ENCODE results near the gene PLXNB3. TPM values are rescaled to one million over a fixed set of nuclear protein-coding genes. Genes with fewer than 3 reads are reported as not detected.

Gene PLXNB3
- total RNA-seq, 3 donors from 2014 or later (not counting 1 experiment from before 2014, with no cell fraction given), result 1.2 to 1.3 TPM; not detected in 1

GRCh38 chrX:153778684-153779101 is 14.6 kb downstream of the PLXNB3 start:
- Mint-ChIP-seq H3K4me1 (peaks cover 0 to 9% of the 10 kb centered on the region in 2 donors), H3K4me3 (no peak overlapping the region), H3K9me3 (no peaks in the 10 kb centered on the region), H3K27me3 (ENCODE audit: low read depth in 2 of 2) (peaks cover 9% of the 10 kb centered on the region in 2 donors), H3K36me3 (no peaks in the 10 kb centered on the region), H3K27ac (no peak overlapping the region)
- H3K36me3 ChIP-seq (ENCODE audit: control insufficient read depth, insufficient read depth, low read length), result no peaks in the 10 kb centered on the region
- no peak overlapping the region for H3K4me3 ChIP-seq (ENCODE audit: low read length)
- no peaks in the 10 kb centered on the region for H3K9me3 ChIP-seq (ENCODE audit: control insufficient read depth, insufficient read depth, low read length)
- no peak overlapping the region for H3K27ac ChIP-seq (ENCODE audit: low read length)
- peaks cover 12% of the 10 kb centered on the region for H3K4me1 ChIP-seq (ENCODE audit: control insufficient read depth, insufficient read depth, low read length)
- no peak for DNase-seq
- ATAC-seq, result no peak
- no peak for TF ChIP-seq CTCF (IDR thresholded peaks at IDR 0.05)
- 92% methylated on average over 16 of the region's 16 CpGs for WGBS (ENCODE audit: insufficient coverage)
- H3K27me3 ChIP-seq (ENCODE audit: control insufficient read depth, insufficient read depth, low read length), result peaks cover 2% of the 10 kb centered on the region
- intact Hi-C loops (cut with micrococcal nuclease), result no loop called here

- no peak for DNase-seq
- H3K4me3 Mint-ChIP-seq, result no peak overlapping the region
- no peaks in the 10 kb centered on the region for H3K9me3 Mint-ChIP-seq
- Histone ChIP-seq H3K27ac (ENCODE audit: low read length) (no peak overlapping the region), H3K36me3 (ENCODE audit: control insufficient read depth, insufficient read depth, low read length) (no peaks in the 10 kb centered on the region), H3K4me1 (ENCODE audit: control insufficient read depth, insufficient read depth, low read length) (peaks cover 12% of the 10 kb centered on the region), H3K9me3 (ENCODE audit: control insufficient read depth, insufficient read depth, low read length) (no peaks in the 10 kb centered on the region), H3K27me3 (ENCODE audit: control insufficient read depth, insufficient read depth, low read length) (peaks cover 2% of the 10 kb centered on the region), H3K4me3 (ENCODE audit: low read length) (no peak overlapping the region)
- 66% methylated on average over 18 of the region's 18 CpGs for WGBS (ENCODE audit: insufficient coverage)
- TF ChIP-seq CTCF (IDR thresholded peaks at IDR 0.05), result no peak
- no peaks in the 10 kb centered on the region for H3K36me3 Mint-ChIP-seq
- intact Hi-C loops (cut with micrococcal nuclease), result no loop called here
- ATAC-seq, result no peak
- peaks cover 0 to 9% of the 10 kb centered on the region in 2 donors for H3K4me1 Mint-ChIP-seq
- H3K27ac Mint-ChIP-seq, result no peak overlapping the region
- H3K27me3 Mint-ChIP-seq (ENCODE audit: low read depth in 2 of 2), result peaks cover 9% of the 10 kb centered on the region in 2 donors
Observed at GRCh38 chrX:153779891-153780677, 16.0 kb downstream of the PLXNB3 start.

GRCh38 chrX:153780678-153781427 is 16.8 kb downstream of the PLXNB3 start, which contains the start of gene SRPK3:
Gene SRPK3 (plus strand): TSS chrX:153781041. CDS start chrX:153781087, 46 bp downstream.
- peak in 1 of 3 donors; percentile 32 for ATAC-seq

More at GRCh38 chrX:153780678-153781427, 16.8 kb downstream of the PLXNB3 start, which contains the start of gene SRPK3:
- no peak for DNase-seq
- no peak within 1 kb of the TSS for H3K4me3 Mint-ChIP-seq
- WGBS (ENCODE audit: insufficient coverage), result 38% methylated on average over 47 of the region's 52 CpGs
- no peak for TF ChIP-seq CTCF (IDR thresholded peaks at IDR 0.05)
- Histone ChIP-seq H3K4me3 (ENCODE audit: low read length) (no peak within 1 kb of the TSS), H3K4me1 (ENCODE audit: control insufficient read depth, insufficient read depth, low read length) (peaks cover 12% of the 10 kb centered on the region), H3K9me3 (ENCODE audit: control insufficient read depth, insufficient read depth, low read length) (no peaks in the 10 kb centered on the region), H3K27me3 (ENCODE audit: control insufficient read depth, insufficient read depth, low read length) (peaks cover 2% of the 10 kb centered on the region), H3K27ac (ENCODE audit: low read length) (no peak within 1 kb of the TSS), H3K36me3 (ENCODE audit: control insufficient read depth, insufficient read depth, low read length) (peaks cover 2% of the 10 kb centered on the region)
- peaks cover 9% of the 10 kb centered on the region in 2 donors for H3K27me3 Mint-ChIP-seq (ENCODE audit: low read depth in 2 of 2)
- no peaks in the 10 kb centered on the region for H3K36me3 Mint-ChIP-seq
- intact Hi-C loops (cut with micrococcal nuclease), result no loop called here
- H3K27ac Mint-ChIP-seq, result no peak within 1 kb of the TSS
- H3K4me1 Mint-ChIP-seq, result peaks cover 0 to 9% of the 10 kb centered on the region in 2 donors
- no peaks in the 10 kb centered on the region for H3K9me3 Mint-ChIP-seq

All from natural killer cell (primary cell).